Spleen (tissue), 11 donors: ENCODE results near the gene RIPK4. TPM values are rescaled to one million over a fixed set of nuclear protein-coding genes. Genes with fewer than 3 reads are reported as not detected.

Experiments used
- DNase-seq: peaks from one replicate; pipeline ENCODE4 v3.0.0-alpha.2; 2020
- H3K27ac ChIP-seq, 8 donors: fragments of 200-600 bp; sonication (generic) in 7 of 8; 1 replicate in 4 of 8; 2 replicates in 4 of 8; pipeline versions ENCODE4 v1.5.0 to v1.8.0; 2016 to 2021; ENCODE audit warnings: inconsistent platforms in 4 of 8, mild to moderate bottlenecking in 4 of 8, moderate library complexity in 1 of 8
- H3K27me3 ChIP-seq, 7 donors: fragments of 200-600 bp; sonication (generic) in 6 of 7; replicated peaks in 1 of 7; 1 replicate in 4 of 7; 2 replicates in 3 of 7; pipeline versions ENCODE4 v1.5.0 to v1.8.0; 2016 to 2021; ENCODE audit warnings: inconsistent platforms in 3 of 7, mild to moderate bottlenecking in 1 of 7
- H3K36me3 ChIP-seq, 6 donors: fragments of 200-600 bp; sonication (generic) in 5 of 6; 1 replicate in 4 of 6; 2 replicates in 2 of 6; pipeline versions ENCODE4 v1.5.0 to v1.8.0; 2016 to 2021; ENCODE audit warnings: inconsistent platforms in 2 of 6
- H3K4me1 ChIP-seq, 6 donors: fragments of 200-600 bp; sonication (generic) in 5 of 6; 1 replicate in 3 of 6; 2 replicates in 3 of 6; pipeline versions ENCODE4 v1.5.0 to v1.8.0; 2016 to 2021; ENCODE audit warnings: inconsistent platforms in 3 of 6
- H3K4me3 ChIP-seq, 8 donors: fragments of 200-600 bp; sonication (generic) in 7 of 8; 1 replicate in 4 of 8; 2 replicates in 4 of 8; pipeline versions ENCODE4 v1.5.0 to v1.8.0; 2016 to 2021; ENCODE audit warnings: inconsistent platforms in 4 of 8, mild to moderate bottlenecking in 4 of 8, moderate library complexity in 2 of 8
- H3K9me3 ChIP-seq, 8 donors: fragments of 200-600 bp; sonication (generic) in 7 of 8; 1 replicate in 4 of 8; 2 replicates in 4 of 8; pipeline versions ENCODE4 v1.5.0 to v1.8.0; 2016 to 2021; ENCODE audit warnings: inconsistent platforms in 4 of 8
- CTCF ChIP-seq, 11 experiments: fragments of 200-600 bp in 7 of 11; fragments of 450-650 bp in 4 of 11; sonication (generic) in 4 of 11; IDR thresholded peaks in 8 of 11; conservative IDR thresholded peaks in 3 of 11; 1 replicate in 7 of 11; 2 replicates in 4 of 11; pipeline versions ENCODE4 v1.4.0 to v1.8.0; 2016 to 2021; ENCODE audit warnings: antibody characterized with exemption in 11 of 11, inconsistent platforms in 4 of 11, mild to moderate bottlenecking in 1 of 11
- POLR2A ChIP-seq, 3 donors: fragments of 450-650 bp; IDR thresholded peaks; one replicate each; pipeline ENCODE4 v1.5.1; 2017; ENCODE audit warnings: antibody characterized with exemption in 3 of 3, mild to moderate bottlenecking in 1 of 3
- POLR2AphosphoS5 ChIP-seq, 3 donors: sonication (generic); formaldehyde crosslinking; IDR thresholded peaks; one replicate each; pipeline ENCODE4 v1.5.1; 2017; ENCODE audit warnings: antibody characterized with exemption in 3 of 3
- WGBS, 5 donors: extraction: QIAGEN DNeasy Blood & Tissue Kit in 3 of 5; methylation state at CpG; one replicate each; pipeline versions ENCODE4 v1.1.5 to v1.1.7; 2013 to 2018; 5-methylcytosine and 5-hydroxymethylcytosine counted together
- intact Hi-C: fragments of 100-400 bp; cut with DNase I; formaldehyde crosslinking; loops from one replicate; pipeline ENCODE4 v1.15.0; 2023; ENCODE audit warnings: low total_unique reads
- polyA plus RNA-seq, 3 donors: library from polyadenylated mRNA; stranded (reverse); fragments of 200-250 nt; gene quantifications; one replicate each; pipeline ENCODE4 v1.2.1, GENCODE V29; 2013
- total RNA-seq, 7 donors: library from RNA; depleted of rRNA in 3 of 7; stranded (reverse); fragments of >200 nt in 3 of 7; fragmentation: NEBNext Ultra II Directional in 4 of 7; extraction: Animal tissue kit (Norgen Biotek cat#: 25700) in 4 of 7; gene quantifications; one replicate each; pipeline versions ENCODE4 v1.1.0 to v1.2.1, GENCODE V29; 2016 to 2021
- donor health status: healthy with polysubstance abuse.
- donor health status: DM: no; HTN: no; CAD: no; lungs with moderate emphysema.
- donor health status: DM: no; HTN: no; CAD: no.
- donor health status: Bipolar disorder and iron deficiency.
- donor health status: healthy.
- donor health status: DM: no; HTN: no; CAD: no.
- donor health status: DM: yes; HTN: yes; CAD: no.

Gene RIPK4
- total and polyA plus RNA-seq, 10 donors = 0.02 to 0.06 (median 0.06) TPM; not detected in 7

- H3K9me3 ChIP-seq = peaks cover 0 to 23% (median 15%) of the 10 kb centered on the region in 8 donors
- H3K36me3 ChIP-seq = peaks cover 0 to 31% (median 16%) of the 10 kb centered on the region in 6 donors
- no peaks in the 10 kb centered on the region for H3K27me3 ChIP-seq
- no peaks in the 10 kb centered on the region for H3K4me1 ChIP-seq
- no peak overlapping the region for H3K4me3 ChIP-seq
- intact Hi-C loops = no loop called here
- no peak overlapping the region for H3K27ac ChIP-seq
- WGBS, 5 donors = 58 to 71% (median 67%) methylated on average over 3 of the region's 3 CpGs
- TF ChIP-seq POLR2A (IDR thresholded peaks at IDR 0.05) (no peak), CTCF (IDR thresholded peaks at IDR 0.05 in 8 of 11, conservative IDR thresholded peaks at IDR 0.05 in 3 of 11) (no peak), POLR2AphosphoS5 (IDR thresholded peaks at IDR 0.05) (no peak)
- DNase-seq = no peak
Observed at GRCh38 chr21:41795726-41796125, 28.9 kb upstream of the RIPK4 start.

GRCh38 chr21:41794600-41794999 is 27.7 kb upstream of the RIPK4 start:
- no peak for DNase-seq

GRCh38 chr21:41792711-41793110 is 25.9 kb upstream of the RIPK4 start:
- intact Hi-C loops = no loop called here

More at GRCh38 chr21:41794600-41794999, 27.7 kb upstream of the RIPK4 start:
- Histone ChIP-seq H3K4me1 (no peaks in the 10 kb centered on the region), H3K27me3 (peaks cover 0 to under 1% (median 0%) of the 10 kb centered on the region in 7 donors), H3K36me3 (peaks cover 0 to 19% (median 6%) of the 10 kb centered on the region in 6 donors), H3K9me3 (peaks cover 0 to 23% (median 15%) of the 10 kb centered on the region in 8 donors), H3K27ac (no peak overlapping the region), H3K4me3 (no peak overlapping the region)
- intact Hi-C loops = no loop called here
- TF ChIP-seq POLR2AphosphoS5 (IDR thresholded peaks at IDR 0.05) (no peak), POLR2A (IDR thresholded peaks at IDR 0.05) (no peak), CTCF (IDR thresholded peaks at IDR 0.05 in 8 of 11, conservative IDR thresholded peaks at IDR 0.05 in 3 of 11) (no peak)
- WGBS, 5 donors = 93 to 95% (median 94%) methylated on average over 10 of the region's 10 CpGs

More at GRCh38 chr21:41792711-41793110, 25.9 kb upstream of the RIPK4 start:
- TF ChIP-seq POLR2A (IDR thresholded peaks at IDR 0.05) (no peak), CTCF (IDR thresholded peaks at IDR 0.05 in 8 of 11, conservative IDR thresholded peaks at IDR 0.05 in 3 of 11) (no peak), POLR2AphosphoS5 (IDR thresholded peaks at IDR 0.05) (no peak)
- Histone ChIP-seq H3K27ac (no peak overlapping the region), H3K27me3 (peaks cover 0 to 9% (median 0%) of the 10 kb centered on the region in 7 donors), H3K4me3 (no peak overlapping the region), H3K9me3 (peaks cover 0 to 23% (median 15%) of the 10 kb centered on the region in 8 donors), H3K4me1 (no peaks in the 10 kb centered on the region), H3K36me3 (peaks cover 0 to under 1% (median 0%) of the 10 kb centered on the region in 6 donors)
- DNase-seq = no peak
- 89 to 96% (median 93%) methylated on average over 3 of the region's 3 CpGs for WGBS, 5 donors
